ENCODE results near the gene RAB13.
A peak's percentile ranks its signal among the peaks of the same experiment; 100 is the strongest.

RAB13 gene

DNA sequence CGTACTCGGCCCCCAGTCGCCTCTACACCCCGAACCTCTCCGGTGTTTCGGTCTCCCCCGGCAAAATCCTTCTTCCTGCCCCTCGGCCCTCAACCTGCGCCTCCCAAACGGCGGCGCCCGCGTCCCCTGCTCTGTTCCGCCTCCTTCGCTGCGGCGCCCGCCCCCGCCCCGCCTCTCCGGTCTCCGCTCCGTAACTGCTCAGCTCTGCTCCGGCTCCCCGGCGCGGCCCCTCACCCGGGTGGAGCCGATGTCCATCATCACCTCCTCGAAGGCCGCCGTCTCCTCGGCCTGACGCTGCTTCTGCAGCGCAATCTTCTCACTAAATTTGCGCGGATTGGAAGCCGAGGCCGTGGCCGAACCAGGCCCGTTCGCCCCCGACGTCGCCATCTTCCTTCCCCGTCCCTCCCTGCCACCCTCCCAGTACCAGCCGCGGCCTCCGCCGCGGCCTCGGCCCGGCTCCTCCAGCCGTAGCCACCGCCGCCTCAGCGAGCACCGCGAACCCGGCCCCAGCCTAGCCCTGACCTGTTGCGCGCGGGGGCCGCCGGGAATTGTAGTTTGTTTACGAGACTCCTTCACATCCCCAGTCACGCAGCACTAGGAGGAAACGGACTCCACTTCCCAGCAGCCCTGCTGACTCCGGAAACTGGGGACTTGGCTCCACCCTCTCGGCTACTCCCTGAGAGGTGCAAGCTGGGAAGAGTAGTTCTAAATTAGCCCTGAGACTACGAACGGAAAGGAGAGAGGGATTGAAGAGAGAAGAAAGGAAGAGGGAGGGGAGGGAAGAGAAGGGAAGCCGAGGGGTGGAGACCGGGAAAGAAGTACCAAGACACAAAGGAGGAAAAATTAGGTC is 27.8 kb downstream of the RAB13 start, which contains the start of gene CRTC2:
Gene CRTC2 (minus strand): TSS at position 502 of the 850 bp plus-strand sequence. CDS start 115 bp downstream, at position 387.
- peaks cover 45 to 49% of the 10 kb centered on the region in 2 donors for H3K4me1 ChIP-seq (ENCODE audit: control insufficient read depth in 1 of 2, insufficient read depth in 2 of 2, low read length in 2 of 2)

DNA sequence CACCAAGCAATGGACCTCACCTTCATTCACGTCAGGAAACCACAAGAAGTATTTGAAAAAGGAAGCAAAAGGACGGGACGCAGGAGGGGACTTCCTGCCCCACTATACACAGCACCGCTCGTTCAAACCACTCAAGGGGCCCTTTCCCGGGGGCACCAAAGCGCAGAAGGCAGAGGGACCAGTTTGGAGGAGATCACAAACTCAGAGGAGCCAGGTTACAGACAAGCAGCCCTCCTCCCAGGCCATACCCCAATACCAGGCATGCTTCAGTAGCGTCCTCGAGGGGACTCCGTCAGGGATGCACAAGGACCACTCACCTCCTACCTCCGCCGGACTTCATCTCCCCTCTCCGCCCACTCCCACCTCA is 28.4 kb downstream of the RAB13 start:
- H3K4me3 ChIP-seq (ENCODE audit: low read depth in 1 of 2, low read length in 2 of 2): peak overlapping the region; percentile 91 to 100
- H3K4me1 ChIP-seq (ENCODE audit: control insufficient read depth in 1 of 2, insufficient read depth in 2 of 2, low read length in 2 of 2): peaks cover 42 to 44% of the 10 kb centered on the region in 2 donors
- H3K27ac ChIP-seq (ENCODE audit: low read depth, low read length): peak overlapping the region; percentile 79
- no peaks in the 10 kb centered on the region for H3K27me3 ChIP-seq (ENCODE audit: control insufficient read depth in 1 of 2, insufficient read depth in 2 of 2, low read length in 2 of 2)
- H3K9me3 ChIP-seq (ENCODE audit: control insufficient read depth in 1 of 2, low read length in 2 of 2): no peaks in the 10 kb centered on the region
- peak overlapping the region; percentile 81 to 91 for H3K9ac ChIP-seq (ENCODE audit: low read depth in 1 of 2, low read length in 2 of 2)
- H3K36me3 ChIP-seq (ENCODE audit: control insufficient read depth in 1 of 2, insufficient read depth in 2 of 2, low read length in 2 of 2): peaks cover 10 to 24% of the 10 kb centered on the region in 2 donors

More for the DNA sequence above, 27.8 kb downstream of the RAB13 start, which contains the start of gene CRTC2:
- Histone ChIP-seq H3K27ac (ENCODE audit: low read depth, low read length) (peak within 1 kb of the TSS; percentile 79), H3K27me3 (ENCODE audit: control insufficient read depth in 1 of 2, insufficient read depth in 2 of 2, low read length in 2 of 2) (no peaks in the 10 kb centered on the region), H3K9me3 (ENCODE audit: control insufficient read depth in 1 of 2, low read length in 2 of 2) (no peaks in the 10 kb centered on the region), H3K36me3 (ENCODE audit: control insufficient read depth in 1 of 2, insufficient read depth in 2 of 2, low read length in 2 of 2) (peaks cover 9 to 24% of the 10 kb centered on the region in 2 donors), H3K4me3 (ENCODE audit: low read depth in 1 of 2, low read length in 2 of 2) (peak within 1 kb of the TSS; percentile 91 to 100), H3K9ac (ENCODE audit: low read depth in 1 of 2, low read length in 2 of 2) (peak within 1 kb of the TSS; percentile 81 to 91)

DNA sequence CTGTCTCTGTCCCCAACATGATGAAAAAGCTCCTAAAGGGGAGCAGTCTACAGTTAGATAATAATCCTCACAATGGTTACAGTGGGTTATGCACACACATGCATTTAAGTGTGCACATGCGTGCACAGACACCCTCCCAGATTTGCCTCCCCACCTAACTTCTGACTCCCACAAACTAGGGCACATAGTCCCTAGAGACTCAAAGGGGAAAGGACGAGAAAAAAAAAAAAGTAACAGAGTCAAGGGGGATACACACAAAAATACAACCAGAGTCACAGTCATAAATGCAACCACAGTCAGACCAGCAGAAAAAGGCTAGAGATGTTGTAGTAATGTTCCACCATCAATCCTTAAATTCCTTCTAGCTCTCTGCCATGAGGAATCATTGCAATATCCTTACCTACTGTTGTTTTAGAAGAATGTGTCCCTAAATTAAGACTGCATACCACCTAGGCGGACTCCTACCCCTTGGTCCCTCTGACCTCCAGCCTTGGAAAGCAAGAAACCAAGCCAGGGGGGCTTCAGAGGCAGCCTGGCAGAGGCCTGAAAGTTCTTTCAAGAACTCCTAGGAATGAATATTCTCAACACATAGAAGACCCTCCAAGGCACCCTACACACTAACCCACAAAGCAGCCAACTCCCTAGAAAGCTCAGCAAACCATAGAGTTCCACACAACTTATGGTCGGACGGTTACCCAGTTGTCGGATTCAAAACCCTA is 29.0 kb downstream of the RAB13 start:
- Histone ChIP-seq H3K4me3 (ENCODE audit: low read depth in 1 of 2, low read length in 2 of 2) (peak overlapping the region; percentile 91 to 100), H3K9me3 (ENCODE audit: control insufficient read depth in 1 of 2, low read length in 2 of 2) (no peaks in the 10 kb centered on the region), H3K36me3 (ENCODE audit: control insufficient read depth in 1 of 2, insufficient read depth in 2 of 2, low read length in 2 of 2) (peaks cover 16 to 30% of the 10 kb centered on the region in 2 donors), H3K4me1 (ENCODE audit: control insufficient read depth in 1 of 2, insufficient read depth in 2 of 2, low read length in 2 of 2) (peaks cover 36 to 38% of the 10 kb centered on the region in 2 donors), H3K27me3 (ENCODE audit: control insufficient read depth in 1 of 2, insufficient read depth in 2 of 2, low read length in 2 of 2) (no peaks in the 10 kb centered on the region), H3K9ac (ENCODE audit: low read depth in 1 of 2, low read length in 2 of 2) (peak overlapping the region; percentile 81 to 91), H3K27ac (ENCODE audit: low read depth, low read length) (no peak overlapping the region)

DNA sequence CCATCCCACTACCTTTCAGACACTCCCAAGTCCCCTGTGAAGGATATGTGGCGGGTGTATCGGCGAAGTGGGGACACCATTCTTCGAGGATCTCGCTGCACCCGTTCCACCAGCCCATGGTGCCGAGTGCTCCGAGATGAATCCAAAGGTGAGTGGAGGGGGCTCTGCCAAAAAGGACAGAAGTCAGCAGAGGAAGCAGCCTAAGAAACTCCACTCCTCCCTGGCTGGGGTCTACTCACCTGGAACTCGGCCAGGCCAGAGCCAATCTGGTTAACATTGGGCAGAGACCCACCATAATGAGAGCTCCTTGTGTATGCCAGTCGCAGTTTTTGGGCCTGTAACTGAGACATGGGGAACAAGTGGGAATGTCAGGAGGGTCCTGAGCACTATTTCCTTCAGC is 31.3 kb downstream of the RAB13 start:
- Histone ChIP-seq H3K9me3 (ENCODE audit: control insufficient read depth in 1 of 2, low read length in 2 of 2) (no peaks in the 10 kb centered on the region), H3K9ac (ENCODE audit: low read depth in 1 of 2, low read length in 2 of 2) (no peak overlapping the region), H3K36me3 (ENCODE audit: control insufficient read depth in 1 of 2, insufficient read depth in 2 of 2, low read length in 2 of 2) (peaks cover 33 to 43% of the 10 kb centered on the region in 2 donors), H3K4me3 (ENCODE audit: low read depth in 1 of 2, low read length in 2 of 2) (no peak overlapping the region), H3K4me1 (ENCODE audit: control insufficient read depth in 1 of 2, insufficient read depth in 2 of 2, low read length in 2 of 2) (peaks cover 29 to 32% of the 10 kb centered on the region in 2 donors), H3K27ac (ENCODE audit: low read depth, low read length) (no peak overlapping the region), H3K27me3 (ENCODE audit: control insufficient read depth in 1 of 2, insufficient read depth in 2 of 2, low read length in 2 of 2) (no peaks in the 10 kb centered on the region)

DNA sequence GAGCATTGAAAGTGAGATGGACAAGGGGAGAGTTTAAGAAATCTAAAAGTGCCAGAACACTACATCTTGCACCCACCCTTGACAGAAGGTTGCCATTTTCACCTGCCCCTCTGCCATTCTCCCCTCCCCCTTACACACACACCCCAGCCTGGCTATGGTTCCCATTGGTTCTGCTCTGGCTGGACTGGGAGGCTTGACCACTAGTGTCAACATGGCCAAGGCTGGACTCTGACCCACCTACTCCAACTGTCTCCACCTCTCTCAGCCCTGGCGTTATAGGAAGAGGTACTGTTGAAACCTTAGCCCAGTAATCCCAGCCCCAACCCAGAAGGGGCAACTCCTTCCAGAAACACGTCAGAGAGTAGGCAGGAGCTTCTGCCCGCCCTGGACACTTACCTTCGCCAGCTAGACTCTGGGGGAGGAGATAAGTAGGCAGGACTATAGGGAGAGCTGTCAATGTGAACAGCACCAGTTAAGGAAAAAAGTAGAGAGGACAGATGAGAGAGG is 32.2 kb downstream of the RAB13 start:
- Histone ChIP-seq H3K9ac (ENCODE audit: low read depth in 1 of 2, low read length in 2 of 2) (no peak overlapping the region), H3K4me1 (ENCODE audit: control insufficient read depth in 1 of 2, insufficient read depth in 2 of 2, low read length in 2 of 2) (peaks cover 23 to 27% of the 10 kb centered on the region in 2 donors), H3K27ac (ENCODE audit: low read depth, low read length) (no peak overlapping the region), H3K36me3 (ENCODE audit: control insufficient read depth in 1 of 2, insufficient read depth in 2 of 2, low read length in 2 of 2) (peaks cover 37 to 49% of the 10 kb centered on the region in 2 donors), H3K27me3 (ENCODE audit: control insufficient read depth in 1 of 2, insufficient read depth in 2 of 2, low read length in 2 of 2) (no peaks in the 10 kb centered on the region), H3K4me3 (ENCODE audit: low read depth in 1 of 2, low read length in 2 of 2) (no peak overlapping the region), H3K9me3 (ENCODE audit: control insufficient read depth in 1 of 2, low read length in 2 of 2) (no peaks in the 10 kb centered on the region)

DNA sequence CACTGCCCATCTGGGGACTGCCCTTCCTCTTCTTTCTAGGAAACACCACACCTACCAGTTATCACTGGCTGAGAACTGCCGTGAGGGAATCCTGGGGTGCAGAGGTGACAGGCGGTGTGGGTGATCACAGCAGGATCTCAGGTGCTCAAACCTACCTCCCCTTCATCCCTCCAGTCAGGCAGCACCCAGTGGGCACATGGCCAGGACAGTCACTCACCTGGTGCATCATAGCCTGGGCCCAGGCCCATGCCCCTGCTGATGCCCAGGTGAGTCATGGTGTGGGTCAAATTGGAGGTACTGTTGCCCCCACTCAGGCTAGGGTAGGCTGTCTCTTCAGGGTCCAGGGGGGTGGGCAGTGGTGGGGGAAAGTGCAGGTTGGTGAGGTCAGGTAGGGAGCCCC is 34.3 kb downstream of the RAB13 start:
- H3K4me3 ChIP-seq (ENCODE audit: low read depth in 1 of 2, low read length in 2 of 2): no peak overlapping the region
- no peaks in the 10 kb centered on the region for H3K9me3 ChIP-seq (ENCODE audit: control insufficient read depth in 1 of 2, low read length in 2 of 2)
- no peaks in the 10 kb centered on the region for H3K27me3 ChIP-seq (ENCODE audit: control insufficient read depth in 1 of 2, insufficient read depth in 2 of 2, low read length in 2 of 2)
- no peak overlapping the region for H3K9ac ChIP-seq (ENCODE audit: low read depth in 1 of 2, low read length in 2 of 2)
- peaks cover 16% of the 10 kb centered on the region in 2 donors for H3K4me1 ChIP-seq (ENCODE audit: control insufficient read depth in 1 of 2, insufficient read depth in 2 of 2, low read length in 2 of 2)
- no peak overlapping the region for H3K27ac ChIP-seq (ENCODE audit: low read depth, low read length)
- H3K36me3 ChIP-seq (ENCODE audit: control insufficient read depth in 1 of 2, insufficient read depth in 2 of 2, low read length in 2 of 2): peaks cover 47 to 63% of the 10 kb centered on the region in 2 donors

DNA sequence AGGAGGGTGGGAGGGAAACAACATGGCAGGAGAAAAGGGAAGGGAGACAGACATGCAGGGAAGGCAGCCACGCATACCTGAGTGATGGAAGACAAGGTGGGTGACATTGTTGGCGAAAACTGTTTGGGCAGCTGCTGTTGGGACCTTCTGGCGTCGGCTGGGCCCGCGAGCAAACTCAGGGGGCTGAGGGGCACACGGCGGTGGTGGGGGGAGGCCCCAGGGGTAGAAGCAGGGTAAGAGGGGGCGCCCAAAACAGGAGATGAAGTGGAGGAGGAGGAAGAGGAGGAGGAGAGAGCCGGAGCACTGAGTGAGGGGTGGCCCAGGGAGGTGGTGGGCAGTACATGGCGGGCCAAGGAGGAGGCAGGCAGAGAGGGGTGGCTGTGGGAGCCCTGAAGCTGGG is 35.0 kb downstream of the RAB13 start:
- H3K4me3 ChIP-seq (ENCODE audit: low read depth in 1 of 2, low read length in 2 of 2): no peak overlapping the region
- peaks cover 12% of the 10 kb centered on the region in 2 donors for H3K4me1 ChIP-seq (ENCODE audit: control insufficient read depth in 1 of 2, insufficient read depth in 2 of 2, low read length in 2 of 2)
- H3K36me3 ChIP-seq (ENCODE audit: control insufficient read depth in 1 of 2, insufficient read depth in 2 of 2, low read length in 2 of 2): peaks cover 47 to 63% of the 10 kb centered on the region in 2 donors
- H3K9me3 ChIP-seq (ENCODE audit: control insufficient read depth in 1 of 2, low read length in 2 of 2): no peaks in the 10 kb centered on the region
- H3K9ac ChIP-seq (ENCODE audit: low read depth in 1 of 2, low read length in 2 of 2): no peak overlapping the region
- no peaks in the 10 kb centered on the region for H3K27me3 ChIP-seq (ENCODE audit: control insufficient read depth in 1 of 2, insufficient read depth in 2 of 2, low read length in 2 of 2)
- H3K27ac ChIP-seq (ENCODE audit: low read depth, low read length): no peak overlapping the region

DNA sequence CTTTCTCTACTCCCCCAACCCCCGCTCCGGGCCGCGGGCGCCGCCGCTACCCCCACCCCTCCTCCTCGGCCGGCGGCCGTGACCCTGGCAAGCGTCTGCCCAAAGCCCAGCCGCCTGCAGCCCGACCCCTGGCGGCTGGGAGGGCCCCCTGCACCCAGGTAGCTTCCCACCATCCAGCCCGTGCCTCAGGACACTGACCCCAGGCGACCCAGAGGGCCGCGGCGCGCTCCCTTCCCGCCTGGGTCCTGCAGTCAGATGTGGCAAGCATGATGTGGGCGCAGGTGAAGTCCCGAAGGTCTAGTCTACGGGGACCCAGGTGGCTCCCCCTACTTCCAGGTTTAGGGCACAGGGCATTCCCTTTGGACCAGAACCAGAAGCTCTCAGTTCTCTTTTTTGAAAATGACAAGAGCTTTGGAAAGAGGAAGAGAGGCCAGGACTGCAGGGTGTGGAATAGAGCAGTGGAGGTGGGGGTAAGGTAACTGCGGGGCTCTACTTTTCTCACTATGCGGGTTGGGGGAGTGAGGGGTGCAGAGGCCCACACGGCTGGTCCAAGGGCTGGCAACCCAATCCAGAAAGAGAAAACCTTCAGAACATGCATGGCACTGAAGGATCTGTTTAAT is 39.4 kb downstream of the RAB13 start, which contains the start of gene DENND4B:
Gene DENND4B (minus strand): TSS at position 97 of the 620 bp plus-strand sequence. CDS start 2,344 bp downstream, outside the sequence.
- Histone ChIP-seq H3K27ac (ENCODE audit: low read depth, low read length) (peak within 1 kb of the TSS; percentile 93), H3K4me3 (ENCODE audit: low read depth in 1 of 2, low read length in 2 of 2) (peak within 1 kb of the TSS; percentile 80 to 95), H3K9ac (ENCODE audit: low read depth in 1 of 2, low read length in 2 of 2) (peak within 1 kb of the TSS; percentile 89 to 97), H3K4me1 (ENCODE audit: control insufficient read depth in 1 of 2, insufficient read depth in 2 of 2, low read length in 2 of 2) (peaks cover 22 to 23% of the 10 kb centered on the region in 2 donors), H3K9me3 (ENCODE audit: control insufficient read depth in 1 of 2, low read length in 2 of 2) (no peaks in the 10 kb centered on the region), H3K27me3 (ENCODE audit: control insufficient read depth in 1 of 2, insufficient read depth in 2 of 2, low read length in 2 of 2) (no peaks in the 10 kb centered on the region), H3K36me3 (ENCODE audit: control insufficient read depth in 1 of 2, insufficient read depth in 2 of 2, low read length in 2 of 2) (peaks cover 34 to 55% of the 10 kb centered on the region in 2 donors)

DNA sequence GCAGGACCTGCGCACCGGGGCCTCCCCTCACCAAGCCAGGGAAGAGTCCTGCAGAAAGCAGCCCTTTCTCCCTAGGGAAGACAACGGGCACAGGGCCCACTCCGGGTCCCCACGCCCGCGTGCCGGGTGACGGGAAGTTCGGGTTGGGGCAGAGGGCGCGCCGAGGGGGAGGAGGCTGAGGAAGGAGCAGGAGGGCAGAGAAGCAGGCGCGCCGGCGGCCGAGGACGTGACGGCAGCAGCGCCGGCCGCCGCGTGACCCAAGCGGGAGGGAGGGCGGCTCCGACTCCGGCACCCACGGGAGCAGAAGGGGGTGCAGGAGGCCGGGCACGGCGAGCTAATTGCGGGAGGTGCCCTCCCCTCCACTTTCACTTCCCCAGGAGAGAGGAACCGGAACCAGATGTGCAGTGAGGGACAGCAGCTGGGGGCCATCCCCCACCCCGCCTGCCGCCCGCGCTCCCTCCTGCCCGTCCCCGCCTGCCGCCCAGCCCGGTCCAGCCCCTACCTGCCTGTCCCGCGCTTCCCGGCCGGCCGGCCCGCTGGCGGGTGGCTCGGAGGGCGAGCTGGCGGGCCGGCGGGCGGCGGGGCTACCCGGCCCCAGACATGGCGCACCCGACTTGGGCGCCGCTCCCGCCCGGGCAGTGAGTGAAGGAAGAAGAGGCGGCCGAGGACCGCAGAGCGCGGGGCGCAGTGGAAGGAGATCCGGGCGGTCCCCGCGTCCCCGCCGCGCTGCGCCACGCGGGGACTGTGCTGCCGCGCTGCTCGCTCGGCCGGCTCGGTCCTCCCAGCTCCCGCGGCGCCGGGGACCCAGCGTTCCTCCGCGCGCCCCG is 40.1 kb downstream of the RAB13 start:
- Histone ChIP-seq H3K4me1 (ENCODE audit: control insufficient read depth in 1 of 2, insufficient read depth in 2 of 2, low read length in 2 of 2) (peaks cover 22 to 23% of the 10 kb centered on the region in 2 donors), H3K9me3 (ENCODE audit: control insufficient read depth in 1 of 2, low read length in 2 of 2) (no peaks in the 10 kb centered on the region), H3K27me3 (ENCODE audit: control insufficient read depth in 1 of 2, insufficient read depth in 2 of 2, low read length in 2 of 2) (no peaks in the 10 kb centered on the region), H3K4me3 (ENCODE audit: low read depth in 1 of 2, low read length in 2 of 2) (peak overlapping the region; percentile 80 to 95), H3K36me3 (ENCODE audit: control insufficient read depth in 1 of 2, insufficient read depth in 2 of 2, low read length in 2 of 2) (peaks cover 36 to 55% of the 10 kb centered on the region in 2 donors), H3K27ac (ENCODE audit: low read depth, low read length) (peak overlapping the region; percentile 93), H3K9ac (ENCODE audit: low read depth in 1 of 2, low read length in 2 of 2) (peak overlapping the region; percentile 89 to 97)

Measured in duodenal mucosa (tissue), 2 donors.